ENCODE results near the gene IL17RD.
"Not testable (repeated sequence)": the region's sequence is repeated elsewhere in the genome, so short reads cannot be mapped to it uniquely, and the experiment has no call there.

IL17RD gene

GRCh38 chr3:57089043-57089442, 76.1 kb downstream of the IL17RD start:
- DNase-seq = no peak

DNA sequence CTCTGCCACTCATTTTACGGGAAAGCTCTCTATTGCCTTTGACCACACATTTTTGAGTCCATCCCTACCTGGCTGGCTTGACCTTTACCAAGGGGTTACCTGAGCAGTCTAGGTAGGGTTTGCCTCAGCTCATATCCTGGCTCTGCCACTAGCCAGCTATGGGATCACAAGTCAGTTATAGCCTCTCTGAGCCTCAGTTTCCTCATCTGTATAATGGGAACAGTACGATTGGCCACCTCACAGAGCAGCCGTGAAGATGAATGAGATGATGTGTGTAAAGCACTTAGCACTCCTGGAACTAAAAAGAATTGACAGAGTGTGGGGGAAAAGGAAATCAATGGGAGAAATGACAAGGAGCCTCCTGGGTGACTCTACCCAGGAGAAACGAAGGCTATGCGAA, 76.7 kb downstream of the IL17RD start:
- no peak for DNase-seq

GRCh38 chr3:57087361-57088092, 77.6 kb downstream of the IL17RD start:
- DNase-seq = no peak

GRCh38 chr3:57086201-57086600, 79.0 kb downstream of the IL17RD start:
- DNase-seq = no peak

DNA sequence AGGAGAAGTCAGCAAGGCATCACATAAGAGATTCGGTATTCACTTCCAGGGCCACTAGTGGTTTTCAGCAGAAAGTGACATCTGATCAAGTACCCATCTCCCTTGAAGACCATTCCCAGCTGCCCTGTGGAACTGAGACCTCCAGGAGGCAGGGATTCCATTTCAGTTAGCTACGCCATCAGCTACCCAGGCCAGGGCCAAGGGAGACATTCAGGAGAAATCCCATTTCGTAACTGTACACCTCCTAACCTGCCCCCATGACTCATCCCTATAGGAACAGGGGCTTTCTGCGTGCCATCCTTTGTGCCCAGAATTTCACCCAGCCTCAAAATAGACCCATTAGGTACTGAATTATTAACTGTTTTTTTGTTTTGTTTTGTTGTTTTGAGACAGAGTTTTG, 79.9 kb downstream of the IL17RD start:
- no peak for DNase-seq

DNA sequence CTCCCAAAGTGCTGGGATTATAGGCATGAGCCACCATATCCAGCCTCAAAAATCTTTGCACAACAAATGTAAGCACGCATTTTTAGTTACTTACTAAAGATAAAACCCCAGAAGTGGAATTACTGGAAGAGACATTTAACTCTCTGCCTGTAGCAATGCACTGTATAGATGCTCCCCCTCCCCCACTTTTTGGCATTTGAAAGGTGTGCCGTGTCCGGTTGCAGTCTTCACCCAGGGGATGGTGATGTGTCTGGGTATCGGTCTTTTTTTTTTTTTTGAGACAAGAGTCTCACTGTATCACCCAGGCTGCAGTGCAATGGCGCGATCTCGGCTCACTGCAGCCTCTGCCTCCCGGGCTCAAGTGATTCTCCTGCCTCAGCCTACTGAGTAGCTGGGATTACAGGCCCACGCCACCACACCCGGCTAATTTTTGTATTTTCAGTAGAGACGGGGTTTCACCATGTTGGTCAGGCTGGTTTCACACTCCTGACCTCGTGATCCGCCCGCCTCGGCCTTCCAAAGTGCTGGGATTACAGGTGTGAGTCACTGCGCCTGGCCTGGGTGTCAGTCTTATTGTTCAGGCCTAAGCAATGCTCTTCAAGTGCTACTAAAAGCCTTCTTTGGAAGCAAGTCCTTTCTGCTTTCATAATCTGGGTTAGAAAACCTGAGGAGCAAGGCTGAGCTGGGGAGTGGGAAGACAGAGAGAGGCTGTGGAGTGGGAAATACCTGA, 81.7 kb downstream of the IL17RD start:
- not testable (repeated sequence) for DNase-seq

DNA sequence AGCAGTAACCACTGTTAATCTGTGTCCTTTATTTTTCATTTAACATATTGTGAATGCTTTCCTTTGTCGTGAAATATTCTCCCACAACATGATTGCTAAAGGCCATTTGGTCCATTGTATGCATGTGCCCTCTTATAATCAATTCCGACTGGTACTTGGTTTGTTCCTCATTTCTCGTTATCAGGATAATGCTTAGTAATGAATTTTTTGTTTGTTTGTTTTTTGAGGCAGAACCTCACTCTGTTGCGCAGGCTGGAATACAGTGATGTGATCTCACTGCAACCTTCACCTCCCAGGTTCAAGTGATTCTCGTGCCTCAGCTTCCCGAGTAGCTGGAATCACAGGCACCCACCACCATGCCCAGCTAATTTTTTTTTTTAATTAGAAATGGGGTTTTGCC, 82.7 kb downstream of the IL17RD start:
- no peak for DNase-seq

GRCh38 chr3:57081173-57081572, 84.0 kb downstream of the IL17RD start:
- no peak for DNase-seq

DNA sequence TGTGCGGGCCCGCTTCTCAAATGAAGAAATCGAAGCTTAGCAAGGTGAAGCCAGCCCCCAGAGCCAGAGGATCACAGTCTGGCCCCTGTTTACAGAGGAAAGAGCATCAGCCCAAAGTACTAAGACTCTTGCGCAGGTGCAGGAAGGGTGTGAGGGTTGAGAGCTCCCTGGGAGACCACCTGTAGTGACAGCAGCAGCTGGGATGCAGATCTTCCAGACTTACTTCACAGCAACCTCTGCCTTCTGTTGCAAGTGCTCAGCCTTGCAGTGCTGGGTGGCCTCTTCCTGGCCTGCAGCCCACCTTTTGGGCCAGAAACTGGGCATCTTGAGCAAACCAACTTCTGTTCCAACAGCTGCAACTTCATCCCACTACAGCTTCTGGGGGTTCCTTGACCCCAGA, 85.0 kb downstream of the IL17RD start:
- DNase-seq = no peak

DNA sequence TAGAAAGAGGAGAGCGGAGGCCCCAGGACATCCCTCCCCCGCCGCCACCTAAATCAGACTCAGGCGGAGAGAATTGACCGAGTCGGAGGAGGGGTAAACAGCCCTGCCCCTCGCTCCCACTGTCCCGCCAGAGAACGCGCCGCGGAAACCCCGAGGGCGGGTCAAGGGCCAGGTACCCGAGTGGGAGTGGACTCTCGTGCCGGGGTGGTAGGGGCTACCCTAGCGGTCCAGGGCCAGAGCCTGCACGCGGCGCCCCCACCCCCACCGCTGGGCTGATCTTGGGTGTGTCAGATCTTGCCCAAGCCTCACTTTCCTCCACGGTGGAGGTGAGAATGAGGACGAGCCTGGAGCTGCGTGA, 85.7 kb downstream of the IL17RD start:
- no peak for DNase-seq

DNA sequence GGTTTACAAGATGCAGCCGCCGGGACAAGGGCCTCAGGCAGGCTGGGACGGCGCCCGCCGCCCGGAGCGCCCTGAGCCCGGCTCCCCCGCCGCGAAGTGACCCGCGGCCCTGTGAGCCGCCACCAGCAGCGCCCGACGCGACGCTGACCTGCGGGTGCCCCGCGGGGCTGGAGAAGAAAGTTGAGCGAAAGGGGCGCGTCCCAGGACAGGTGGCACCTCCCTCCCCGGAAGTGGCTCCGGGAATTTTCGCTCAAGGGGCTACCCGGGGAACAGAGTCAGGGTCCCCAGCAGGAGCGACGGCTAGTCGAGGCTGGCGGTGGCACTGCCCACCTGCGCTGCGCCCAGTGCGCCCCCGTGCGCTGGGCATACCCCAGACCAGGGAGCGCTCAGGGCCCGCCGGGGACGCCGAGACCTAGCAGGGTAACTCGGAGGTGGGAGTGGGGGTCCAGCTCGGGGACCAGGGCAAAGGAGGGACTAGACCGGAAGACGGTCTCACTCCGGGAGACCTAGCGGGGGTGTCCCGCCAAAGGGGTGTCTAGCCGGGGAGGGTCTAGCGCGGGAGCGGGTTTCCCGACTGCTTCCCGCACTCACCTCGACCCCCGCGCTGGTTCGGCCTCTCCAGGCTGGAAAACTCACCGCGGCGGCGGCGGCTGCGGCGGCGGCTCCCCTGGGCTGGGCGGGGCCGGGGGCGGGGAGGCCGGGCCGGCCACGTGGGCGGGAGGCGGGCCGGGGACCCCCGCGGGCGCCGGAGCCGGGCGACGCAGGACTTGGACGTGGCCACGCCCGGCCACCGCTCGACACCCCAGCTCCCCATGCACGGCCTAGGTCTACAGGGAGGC, 86.3 kb downstream of the IL17RD start:
- no peak for DNase-seq

GRCh38 chr3:57078344-57078634, 86.9 kb downstream of the IL17RD start:
- DNase-seq = peak; percentile 14 to 24

- DNase-seq = no peak
Measured at GRCh38 chr3:57077630-57078343, 87.4 kb downstream of the IL17RD start.

GRCh38 chr3:57076422-57076951, 88.7 kb downstream of the IL17RD start:
- DNase-seq = no peak

- no peak for DNase-seq
Measured at GRCh38 chr3:57074135-57074534, 91.0 kb downstream of the IL17RD start.

DNA sequence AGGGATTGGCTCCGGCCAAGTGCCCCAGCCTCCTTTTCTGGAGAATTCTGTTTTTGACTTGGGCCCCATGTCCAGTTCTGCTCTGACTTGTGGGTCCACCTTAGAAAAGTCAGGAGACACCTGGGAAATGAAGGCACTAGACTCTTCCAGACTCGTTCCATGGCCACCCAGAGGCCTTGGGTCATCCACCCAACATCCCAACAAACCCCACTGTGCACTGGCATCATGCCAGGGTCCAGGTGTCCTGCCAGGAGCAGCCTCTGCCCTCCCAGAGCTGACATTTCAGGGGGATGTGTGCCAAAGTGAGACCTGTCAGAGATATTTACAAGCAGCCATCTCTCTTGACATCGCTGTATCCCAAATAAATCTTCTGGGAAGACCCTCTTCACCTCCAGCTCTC, 91.5 kb downstream of the IL17RD start:
- no peak for DNase-seq

DNA sequence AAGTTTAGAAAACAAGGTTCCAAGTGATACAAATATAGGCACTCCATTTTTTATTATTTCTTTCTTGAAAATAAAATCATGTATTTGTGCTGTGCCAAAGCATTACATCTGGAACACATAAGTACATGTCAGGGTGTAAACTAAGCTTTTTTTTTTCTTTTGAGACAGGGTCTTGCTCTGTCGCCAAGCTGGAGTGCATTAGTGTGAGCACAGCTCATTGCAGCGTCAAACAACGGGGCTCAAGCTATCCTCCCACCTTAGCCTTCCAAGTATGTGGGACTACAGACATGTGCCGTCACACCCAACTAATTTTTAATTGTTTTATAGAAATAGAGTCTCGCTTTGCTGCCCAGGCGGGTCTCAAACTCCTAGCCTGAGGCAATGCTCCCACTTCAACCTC, 95.7 kb downstream of the IL17RD start:
- no peak for DNase-seq

DNA sequence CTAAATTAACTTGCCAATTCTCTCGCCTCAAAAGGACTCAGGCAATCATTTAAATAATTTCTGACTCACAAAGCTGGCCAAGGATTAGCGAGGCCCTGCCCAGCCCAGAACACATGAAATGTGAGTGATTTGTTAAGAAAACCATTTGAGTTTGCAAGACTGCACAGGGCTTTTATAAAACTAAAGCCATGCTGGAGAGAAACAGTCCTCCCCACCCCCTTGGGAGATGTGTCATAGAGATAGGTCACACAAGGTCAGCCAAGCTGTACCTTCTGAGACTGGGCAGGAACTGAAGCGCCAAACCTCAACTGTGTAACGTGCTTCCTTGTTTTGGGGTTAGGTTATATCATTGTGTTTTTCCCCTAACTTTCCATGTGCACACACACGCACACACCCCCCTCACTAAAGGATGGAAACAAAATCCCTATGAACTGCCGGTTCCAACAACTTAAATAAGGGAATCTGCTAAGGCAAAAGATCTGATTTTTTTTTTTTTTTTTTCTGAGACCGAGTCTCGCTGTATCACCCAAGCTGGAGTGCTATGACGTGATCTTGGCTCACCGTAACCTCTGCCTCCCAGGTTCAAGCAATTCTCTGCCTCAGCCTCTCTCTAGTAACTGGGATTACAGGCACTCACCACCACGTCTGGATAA, 96.6 kb downstream of the IL17RD start:
- DNase-seq = peak; percentile 18 to 72

GRCh38 chr3:57066471-57066870, 98.7 kb downstream of the IL17RD start:
- DNase-seq = no peak

- no peak for DNase-seq
Measured at GRCh38 chr3:57065588-57065987, 99.6 kb downstream of the IL17RD start.

DNA sequence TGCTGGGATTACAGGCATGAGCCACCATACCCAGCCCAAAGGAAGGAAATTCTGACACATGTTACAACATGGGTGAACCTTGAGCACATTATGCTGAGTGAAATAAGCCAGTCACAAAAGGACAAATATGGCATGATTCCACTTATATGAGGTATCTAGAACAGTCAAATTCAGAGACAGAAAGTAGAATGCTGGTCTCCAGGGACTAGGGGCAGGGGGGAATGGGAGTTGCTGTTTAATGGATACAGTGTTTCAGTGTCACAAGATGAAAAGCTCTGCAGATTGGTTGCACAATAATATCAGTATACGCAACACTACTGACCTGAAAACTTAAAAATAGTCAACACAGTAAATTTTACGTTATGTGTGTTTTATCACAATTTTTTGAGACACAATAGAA, 100.6 kb downstream of the IL17RD start:
- no peak for DNase-seq

GRCh38 chr3:57064001-57064400, 101.2 kb downstream of the IL17RD start:
- DNase-seq = no peak

GRCh38 chr3:57063032-57063431, 102.1 kb downstream of the IL17RD start:
- DNase-seq = no peak

Measured in CD4-positive, alpha-beta T cell treated with Interferon alpha-2 for 1 hour (primary cell).